ENCODE measurements around the gene PCP4L1.
"Not testable (repeated sequence)": the region's sequence is repeated elsewhere in the genome, so short reads cannot be mapped to it uniquely, and the experiment has no call there.

PCP4L1 gene

GRCh38 chr1:161229896-161230295 is 28.6 kb upstream of the PCP4L1 start:
- DNase-seq, result no peak

- no peak for DNase-seq
These were observed 27.8 kb upstream of the PCP4L1 start for GRCh38 chr1:161230762-161231161.

- DNase-seq, result no peak
These were observed 25.4 kb upstream of the PCP4L1 start for GRCh38 chr1:161233102-161233501.

GRCh38 chr1:161235957-161236775 is 22.4 kb upstream of the PCP4L1 start:
- DNase-seq, result no peak

- DNase-seq, result no peak
These were observed 20.5 kb upstream of the PCP4L1 start, which contains the start of gene NR1I3 for GRCh38 chr1:161238039-161238473. Gene NR1I3 (minus strand): TSS chr1:161238203. CDS start chr1:161236565, 1,638 bp downstream.

GRCh38 chr1:161241682-161242081 is 16.9 kb upstream of the PCP4L1 start:
- no peak for DNase-seq

GRCh38 chr1:161242313-161242712 is 16.2 kb upstream of the PCP4L1 start:
- DNase-seq, result no peak

GRCh38 chr1:161244888-161245287 is 13.7 kb upstream of the PCP4L1 start:
- no peak for DNase-seq

- DNase-seq, result not testable (repeated sequence)
These were observed 8.4 kb upstream of the PCP4L1 start for GRCh38 chr1:161250100-161250499.

GRCh38 chr1:161250829-161251228 is 7.7 kb upstream of the PCP4L1 start:
- no peak for DNase-seq

GRCh38 chr1:161251579-161251978 is 7.0 kb upstream of the PCP4L1 start:
- DNase-seq, result no peak

GRCh38 chr1:161255302-161255701 is 3.2 kb upstream of the PCP4L1 start:
- not testable (repeated sequence) for DNase-seq

GRCh38 chr1:161255955-161256520 is 2.5 kb upstream of the PCP4L1 start:
- not testable (repeated sequence) for DNase-seq

- DNase-seq, result not testable (repeated sequence)
These were observed 1.4 kb upstream of the PCP4L1 start for GRCh38 chr1:161257109-161257508.

GRCh38 chr1:161259345-161259702 is 779 bp downstream of the PCP4L1 start:
- no peak for DNase-seq

GRCh38 chr1:161259765-161260164 is 1.2 kb downstream of the PCP4L1 start:
- no peak for DNase-seq

GRCh38 chr1:161260376-161261260 is 2.1 kb downstream of the PCP4L1 start:
- peak; percentile 36 for DNase-seq

GRCh38 chr1:161261261-161262235 is 3.0 kb downstream of the PCP4L1 start:
- no peak for DNase-seq

- no peak for DNase-seq
These were observed 6.8 kb downstream of the PCP4L1 start for GRCh38 chr1:161265305-161265704.

GRCh38 chr1:161266202-161266601 is 7.7 kb downstream of the PCP4L1 start:
- DNase-seq, result no peak

GRCh38 chr1:161266836-161267235 is 8.3 kb downstream of the PCP4L1 start:
- DNase-seq, result no peak

- no peak for DNase-seq
These were observed 8.8 kb downstream of the PCP4L1 start for GRCh38 chr1:161267321-161267720.
